Skin of body (tissue), 2 donors: Measurements from ENCODE around the gene MLNR. TPM values are rescaled to one million over a fixed set of nuclear protein-coding genes. Genes with fewer than 3 reads are reported as not detected.

Experiments used
- small RNA-seq: library from RNA; depleted of rRNA; stranded (forward); fragments of <200 nt; gene quantifications from one replicate; pipeline ENCODE3, GENCODE V24; 2014; ENCODE audit warnings: low replicate concordance
- total RNA-seq: library from RNA; depleted of rRNA; stranded (reverse); fragments of >200 nt; gene quantifications from one replicate; pipeline ENCODE4 v1.2.3, GENCODE V29; 2014

Gene MLNR
- total RNA-seq, 1 donor from 2014 or later = not detected

Small RNA genes lying within 50 kb of the gene (small RNA-seq; reads per million reads assigned to genes)
- gene COX7CP1 = not detected

Other genes with a start within 250 kb of the MLNR start
- gene FNDC3A, start 244.4 kb upstream of the MLNR start, total RNA-seq = 48.8 TPM
- gene CDADC1, start 27.6 kb downstream of the MLNR start, total RNA-seq = 5.4 TPM
- gene CAB39L, start 223.7 kb downstream of the MLNR start, total RNA-seq = 10.9 TPM
- 9.9 TPM for gene SETDB2, start 223.9 kb downstream of the MLNR start, total RNA-seq